GM21825 (cell line): ENCODE measurements around the gene TRIM44.
A peak's percentile ranks its signal among the peaks of the same experiment; 100 is the strongest.
"Not testable (repeated sequence)": the region's sequence is repeated elsewhere in the genome, so short reads cannot be mapped to it uniquely, and the experiment has no call there.

ENCODE experiments used
- ATAC-seq: cut with Tn5 transposase; IDR thresholded peaks from one replicate; pipeline ENCODE4 v1.9.1; 2021; ENCODE audit warnings: mild to moderate bottlenecking, moderate library complexity; ENCODE audit not compliant: unreplicated experiment

The TRIM44 gene

GRCh38 chr11:35750315-35750714 lies 87.7 kb downstream of the TRIM44 start:
- no peak for ATAC-seq

GRCh38 chr11:35750981-35751663 lies 88.5 kb downstream of the TRIM44 start:
- no peak for ATAC-seq

- ATAC-seq, result no peak
These were observed 89.1 kb downstream of the TRIM44 start for GRCh38 chr11:35751664-35752061.

GRCh38 chr11:35752115-35752514 lies 89.5 kb downstream of the TRIM44 start:
- ATAC-seq, result no peak

- ATAC-seq, result not testable (repeated sequence)
These were observed 91.0 kb downstream of the TRIM44 start for GRCh38 chr11:35753573-35753972.

GRCh38 chr11:35759951-35760350 lies 97.4 kb downstream of the TRIM44 start:
- ATAC-seq, result not testable (repeated sequence)

- no peak for ATAC-seq
These were observed 99.3 kb downstream of the TRIM44 start for GRCh38 chr11:35761899-35762298.

GRCh38 chr11:35763301-35763700 lies 100.7 kb downstream of the TRIM44 start:
- ATAC-seq, result no peak

GRCh38 chr11:35763765-35764164 lies 101.2 kb downstream of the TRIM44 start:
- no peak for ATAC-seq

GRCh38 chr11:35764417-35764816 lies 101.8 kb downstream of the TRIM44 start:
- no peak for ATAC-seq

GRCh38 chr11:35765211-35765610 lies 102.6 kb downstream of the TRIM44 start:
- no peak for ATAC-seq

GRCh38 chr11:35766651-35767050 lies 104.1 kb downstream of the TRIM44 start:
- ATAC-seq, result no peak

- not testable (repeated sequence) for ATAC-seq
These were observed 107.8 kb downstream of the TRIM44 start for GRCh38 chr11:35770425-35770824.

- no peak for ATAC-seq
These were observed 109.1 kb downstream of the TRIM44 start for GRCh38 chr11:35771722-35772121.

- ATAC-seq, result not testable (repeated sequence)
These were observed 114.7 kb downstream of the TRIM44 start for GRCh38 chr11:35777241-35777640.

- ATAC-seq, result not testable (repeated sequence)
These were observed 116.4 kb downstream of the TRIM44 start for GRCh38 chr11:35778943-35779342.

- no peak for ATAC-seq
These were observed 116.8 kb downstream of the TRIM44 start for GRCh38 chr11:35779409-35779808.

GRCh38 chr11:35780951-35781860 lies 118.6 kb downstream of the TRIM44 start:
- ATAC-seq, result no peak

GRCh38 chr11:35781861-35782470 lies 119.4 kb downstream of the TRIM44 start:
- no peak for ATAC-seq

GRCh38 chr11:35783809-35784208 lies 121.2 kb downstream of the TRIM44 start:
- no peak for ATAC-seq

- peak; percentile 51 for ATAC-seq
These were observed 122.1 kb downstream of the TRIM44 start for GRCh38 chr11:35784699-35785098.
